Measurements from ENCODE around the gene COL8A1.

Gene COL8A1

DNA sequence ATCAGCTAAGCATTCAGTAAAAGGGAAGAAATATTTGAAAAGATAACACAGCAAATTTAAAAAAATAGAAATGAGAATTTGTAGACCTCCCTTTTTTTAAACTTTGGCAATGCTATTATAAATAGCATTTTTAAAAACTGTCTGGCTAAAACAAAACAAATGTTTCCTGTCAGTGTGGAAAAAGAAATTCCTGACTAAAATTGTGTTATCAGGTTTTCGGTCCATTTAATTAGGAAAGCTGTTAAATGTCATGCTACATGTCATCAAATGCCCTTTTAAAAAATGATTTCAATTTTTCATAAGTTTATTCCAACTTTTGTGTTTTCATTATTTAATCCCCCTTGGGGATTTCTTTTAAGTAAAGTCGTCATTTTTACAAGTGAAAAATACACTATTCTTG lies 29.6 kb downstream of the COL8A1 start:
- no peak for FAIRE-seq

GRCh38 chr3:99669879-99670555 lies 31.6 kb downstream of the COL8A1 start:
- FAIRE-seq (no peak), DNase-seq (ENCODE audit: insufficient read length, low spot score) (no peak)

More for the DNA sequence above, 29.6 kb downstream of the COL8A1 start:
- no peak for DNase-seq (ENCODE audit: insufficient read length, low spot score)

DNA sequence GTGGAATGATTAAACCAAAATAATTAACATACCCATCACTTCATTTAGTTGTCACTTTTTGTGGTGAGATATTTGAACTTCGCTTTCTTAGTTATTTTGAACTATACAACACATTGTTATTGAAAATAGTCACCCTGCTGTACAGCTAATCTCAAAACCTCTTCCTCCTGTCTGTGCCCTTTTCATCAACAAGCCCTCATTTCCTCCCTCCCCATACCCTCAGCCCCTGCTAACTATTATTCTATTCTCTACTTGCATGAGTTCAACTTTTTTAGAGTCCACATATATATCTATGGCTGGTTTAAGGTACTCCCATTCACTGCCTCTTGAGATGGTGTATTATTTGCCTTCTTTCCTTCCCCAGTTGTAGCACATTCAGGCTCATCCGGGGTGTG lies 32.2 kb downstream of the COL8A1 start:
- DNase-seq (ENCODE audit: insufficient read length, low spot score) (no peak), FAIRE-seq (no peak)

DNA sequence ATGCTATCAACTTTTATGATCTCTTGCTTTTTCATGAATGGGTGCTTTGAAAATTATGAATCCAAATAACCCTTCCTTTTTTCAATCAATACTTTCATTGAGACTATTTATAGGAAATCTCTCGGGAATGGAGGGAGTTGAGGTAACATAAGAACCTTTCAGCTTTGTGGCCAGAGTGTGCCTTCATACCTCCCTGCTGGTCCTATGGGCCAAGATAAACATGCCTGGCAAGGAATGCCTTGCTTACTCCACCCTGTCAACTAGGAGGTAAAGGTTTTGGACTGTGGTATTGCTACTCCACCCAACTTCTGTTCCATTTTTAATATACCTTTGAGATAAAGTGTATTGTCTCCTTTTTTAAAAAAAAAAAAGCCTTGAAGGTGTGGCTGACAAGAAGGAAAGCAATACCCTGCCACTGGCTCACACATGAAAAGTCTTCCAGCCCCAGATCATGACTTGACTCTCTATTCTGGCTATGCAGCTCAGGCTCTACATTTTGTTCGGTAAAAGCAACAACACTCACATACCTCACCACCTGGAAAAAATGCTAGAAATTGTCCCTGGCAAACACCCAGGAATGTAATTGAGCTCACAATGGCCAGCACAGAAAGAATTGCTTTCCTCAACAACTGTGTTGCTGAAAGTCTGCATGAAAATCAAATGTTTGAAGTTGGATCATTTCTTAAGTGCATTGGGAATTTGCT lies 35.8 kb downstream of the COL8A1 start:
- DNase-seq (ENCODE audit: insufficient read length, low spot score), result no peak
- no peak for FAIRE-seq

DNA sequence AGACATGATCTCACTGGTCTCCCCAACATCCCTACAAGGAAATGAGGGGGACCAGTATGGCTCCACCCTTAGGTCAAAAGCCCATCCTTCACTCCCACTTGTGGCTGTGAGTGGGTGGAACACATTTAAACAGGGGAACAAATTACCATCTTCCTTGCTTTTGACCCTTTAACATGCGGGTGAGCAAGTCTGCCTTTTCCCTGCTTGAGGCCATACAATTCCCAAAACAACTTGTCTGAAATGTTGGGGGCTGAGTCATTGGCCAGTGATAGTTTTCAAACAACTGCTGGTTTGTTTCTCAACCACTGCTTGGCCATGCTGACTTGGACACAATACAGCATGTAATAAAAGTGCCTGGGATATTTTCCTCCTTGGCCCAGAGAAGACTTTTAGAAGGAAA lies 39.6 kb downstream of the COL8A1 start:
- FAIRE-seq (no peak), DNase-seq (ENCODE audit: insufficient read length, low spot score) (no peak)

- DNase-seq (ENCODE audit: insufficient read length, low spot score), result no peak
- no peak for FAIRE-seq
Observed at GRCh38 chr3:99678896-99679295, 40.5 kb downstream of the COL8A1 start.

DNA sequence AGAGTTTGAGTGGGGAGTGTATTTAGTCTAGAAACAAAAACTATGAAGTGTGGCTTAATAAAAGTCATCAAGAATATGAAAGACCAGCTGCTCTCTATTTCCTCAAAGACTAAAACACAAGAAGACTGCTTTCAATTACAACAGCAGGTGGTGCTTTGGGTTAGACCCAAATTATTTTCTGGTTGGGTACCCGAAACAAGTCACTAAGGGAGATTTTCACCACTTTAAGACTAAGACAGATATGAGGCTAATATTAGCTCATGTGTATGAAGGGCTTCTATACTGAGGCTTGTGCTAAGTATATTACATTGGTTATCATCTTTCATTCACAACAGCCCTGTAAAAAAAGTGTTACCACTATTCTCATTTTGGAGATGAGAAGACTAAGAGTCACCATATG lies 43.1 kb downstream of the COL8A1 start:
- no peak for DNase-seq (ENCODE audit: insufficient read length, low spot score)
- no peak for FAIRE-seq

DNA sequence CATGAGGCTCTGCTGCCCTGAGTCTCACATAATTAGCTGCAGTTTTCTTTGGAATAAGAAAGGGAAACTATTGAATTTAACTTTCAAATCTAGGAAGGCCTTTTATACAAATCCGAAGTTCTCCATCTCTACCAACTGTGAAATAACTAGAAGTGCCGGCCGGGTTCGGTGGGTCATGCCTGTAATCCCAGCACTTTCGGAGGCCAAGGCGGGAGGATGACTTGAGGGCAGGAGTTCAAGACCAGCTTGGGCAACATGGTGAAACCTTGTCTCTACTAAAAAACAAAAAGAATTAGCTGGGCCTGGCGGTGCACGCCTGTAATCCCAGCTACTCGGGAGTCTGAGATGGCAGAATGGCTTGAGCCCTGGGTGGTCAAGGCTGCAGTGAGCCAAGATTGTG lies 43.6 kb downstream of the COL8A1 start:
- no peak for FAIRE-seq
- DNase-seq (ENCODE audit: insufficient read length, low spot score), result no peak

GRCh38 chr3:99683465-99683864 lies 45.1 kb downstream of the COL8A1 start:
- FAIRE-seq (no peak), DNase-seq (ENCODE audit: insufficient read length, low spot score) (no peak)

- DNase-seq (ENCODE audit: insufficient read length, low spot score) (no peak), FAIRE-seq (no peak)
Observed at GRCh38 chr3:99683876-99684275, 45.5 kb downstream of the COL8A1 start.

DNA sequence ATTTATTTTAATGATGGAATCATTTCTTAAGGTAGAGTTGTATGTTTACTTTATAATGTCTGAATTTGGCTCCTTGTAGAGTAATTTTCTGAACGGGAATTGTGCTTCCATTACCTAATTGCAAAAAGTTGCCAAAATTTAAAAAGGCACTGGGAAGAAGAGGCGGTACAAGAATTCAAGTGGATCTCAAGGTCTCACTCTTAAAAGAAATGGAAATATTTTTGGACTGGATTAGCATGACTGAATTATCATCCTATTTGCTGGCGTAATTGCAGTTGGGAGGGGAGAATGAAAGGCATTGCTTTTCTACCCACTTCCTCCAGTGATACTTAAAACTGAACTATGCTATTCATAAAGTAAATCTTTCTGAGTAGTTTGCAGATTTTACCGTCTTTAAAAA lies 46.2 kb downstream of the COL8A1 start:
- DNase-seq (ENCODE audit: insufficient read length, low spot score), result no peak

GRCh38 chr3:99686469-99686868 lies 48.1 kb downstream of the COL8A1 start:
- FAIRE-seq, result no peak

More for the DNA sequence above, 46.2 kb downstream of the COL8A1 start:
- no peak for FAIRE-seq

GRCh38 chr3:99686955-99687612 lies 48.7 kb downstream of the COL8A1 start:
- peak; percentile 50 for DNase-seq (ENCODE audit: insufficient read length, low spot score)
- FAIRE-seq, result peak; percentile 74

More at GRCh38 chr3:99686469-99686868, 48.1 kb downstream of the COL8A1 start:
- DNase-seq (ENCODE audit: insufficient read length, low spot score), result no peak

GRCh38 chr3:99690761-99691369 lies 52.5 kb downstream of the COL8A1 start:
- DNase-seq (ENCODE audit: insufficient read length, low spot score) (no peak), FAIRE-seq (no peak)

GRCh38 chr3:99693636-99694035 lies 55.2 kb downstream of the COL8A1 start:
- no peak for FAIRE-seq
- no peak for DNase-seq (ENCODE audit: insufficient read length, low spot score)

DNA sequence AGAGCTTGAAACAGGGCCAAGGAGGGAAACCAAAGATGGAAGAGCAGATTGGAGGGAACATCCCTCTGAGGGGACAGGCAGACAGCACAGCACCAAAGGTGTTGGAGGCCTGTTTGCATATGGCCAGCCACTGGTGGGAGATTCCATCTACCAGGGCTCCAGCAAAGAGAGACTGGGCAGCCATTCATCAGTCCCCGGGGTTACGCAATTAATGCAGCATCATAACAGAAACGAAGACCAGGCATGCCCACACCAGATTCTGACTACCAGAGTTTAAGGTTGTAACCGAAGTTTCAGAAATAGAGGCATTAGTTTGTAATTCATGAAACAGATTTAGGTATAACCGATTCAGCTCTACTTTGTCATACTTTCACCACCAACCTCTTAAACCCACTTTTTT lies 58.1 kb downstream of the COL8A1 start:
- no peak for FAIRE-seq
- DNase-seq (ENCODE audit: insufficient read length, low spot score), result no peak

- DNase-seq (ENCODE audit: insufficient read length, low spot score), result no peak
- no peak for FAIRE-seq
Observed at GRCh38 chr3:99697250-99697649, 58.9 kb downstream of the COL8A1 start.

DNA sequence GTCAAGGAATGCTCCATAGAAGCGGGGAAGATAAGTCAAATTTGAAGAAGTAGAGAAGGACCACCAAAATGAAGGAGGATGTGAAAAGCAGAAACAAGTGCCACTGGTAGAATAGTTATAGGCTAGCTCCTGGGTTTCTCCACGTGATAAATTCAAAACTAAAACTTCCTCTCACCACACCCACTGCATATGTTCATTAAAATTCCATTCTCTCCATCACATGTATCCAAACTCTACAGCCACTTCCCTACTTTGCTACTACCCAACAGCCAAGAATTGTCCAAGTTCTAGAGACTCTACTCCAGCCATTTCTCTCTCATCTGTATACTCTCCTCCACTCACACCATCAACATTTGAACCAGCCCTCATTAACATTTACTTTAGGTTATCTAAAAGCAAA lies 60.5 kb downstream of the COL8A1 start:
- FAIRE-seq, result no peak
- no peak for DNase-seq (ENCODE audit: insufficient read length, low spot score)

- DNase-seq (ENCODE audit: insufficient read length, low spot score), result no peak
Observed at GRCh38 chr3:99699841-99700240, 61.4 kb downstream of the COL8A1 start.

DNA sequence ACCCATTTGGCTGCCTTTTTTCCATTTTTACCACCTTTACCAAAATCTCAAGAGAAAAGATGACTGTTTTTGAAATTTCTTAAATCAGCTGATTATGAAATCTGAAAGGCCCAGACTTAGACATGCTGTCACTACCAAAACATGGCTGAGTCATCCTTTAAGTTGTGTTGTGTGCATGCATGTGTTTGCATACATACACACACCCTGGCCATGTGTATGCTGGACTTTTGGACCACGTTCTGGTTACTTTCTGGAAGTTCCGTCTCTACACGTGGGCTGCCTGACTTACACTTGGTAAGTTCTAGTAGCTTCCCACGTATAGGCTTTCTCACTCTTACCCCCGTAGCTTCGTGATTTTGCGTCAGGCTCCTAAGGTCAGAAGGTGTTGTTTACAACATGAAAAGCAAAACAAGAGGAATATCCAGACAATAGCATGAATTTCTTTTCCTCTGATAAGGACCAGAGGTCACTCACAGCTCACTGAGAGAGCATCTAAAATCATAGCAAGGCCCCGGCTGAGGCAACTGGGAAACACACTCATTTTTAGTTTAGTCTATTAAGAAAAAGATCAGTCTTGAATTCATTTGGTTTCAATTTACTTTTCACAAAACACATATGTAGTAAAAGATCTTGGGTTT lies 62.4 kb downstream of the COL8A1 start:
- no peak for DNase-seq (ENCODE audit: insufficient read length, low spot score)
- peak; percentile 63 for FAIRE-seq

More at GRCh38 chr3:99699841-99700240, 61.4 kb downstream of the COL8A1 start:
- no peak for FAIRE-seq
